ENCODE results near the gene NBDY.

Gene NBDY

DNA sequence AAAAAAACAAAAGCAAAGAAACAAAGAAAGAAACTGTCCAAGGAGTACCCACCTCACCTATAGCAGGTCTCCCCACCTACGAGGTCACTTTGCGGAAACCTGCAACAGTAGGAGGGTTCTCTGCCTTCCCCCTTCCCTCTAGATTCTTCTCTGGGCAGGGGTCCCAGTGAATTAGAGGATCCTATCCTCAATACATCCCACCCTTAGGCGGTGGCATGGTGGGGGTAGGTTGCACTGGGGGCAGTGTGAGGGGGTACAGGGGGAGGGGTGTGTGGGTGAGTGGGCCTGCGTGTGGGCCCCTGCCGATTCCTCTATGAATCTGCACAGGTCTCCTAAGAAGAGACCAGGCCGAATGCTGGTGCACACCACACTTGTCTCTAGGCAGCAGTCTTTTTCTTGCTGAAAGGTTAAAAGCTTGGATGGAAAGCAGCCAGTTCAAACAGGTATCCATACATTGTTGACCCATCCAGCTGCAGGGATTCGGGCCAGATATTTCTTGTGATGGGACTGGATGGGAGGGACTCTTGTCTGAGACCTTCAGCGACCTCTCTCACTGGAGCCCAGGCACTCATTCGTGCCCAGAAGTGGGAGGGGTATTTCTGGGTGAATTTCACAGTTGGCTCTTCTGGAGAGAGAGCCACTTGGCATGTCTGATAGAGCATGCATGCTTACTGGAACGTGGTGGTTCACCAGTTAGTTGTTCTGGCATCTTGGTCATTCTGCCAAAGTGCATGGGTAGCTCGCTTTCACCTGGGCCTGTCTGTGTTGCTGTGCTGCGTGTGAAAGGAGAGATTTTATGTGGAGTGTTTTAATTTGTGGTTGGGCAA is 65.6 kb downstream of the NBDY start:
- no peak for DNase-seq (ENCODE audit: low spot score)
- in situ Hi-C loops (cut with MboI; ENCODE audit: low sequenced_read_pairs, unreplicated experiment), result loop anchor here (25.0 kb wide), 2 partner anchors 193 to 1118 kb away; partner anchors contain the start of genes SPIN3 and ZXDA
- TF ChIP-seq, protein P1, sequence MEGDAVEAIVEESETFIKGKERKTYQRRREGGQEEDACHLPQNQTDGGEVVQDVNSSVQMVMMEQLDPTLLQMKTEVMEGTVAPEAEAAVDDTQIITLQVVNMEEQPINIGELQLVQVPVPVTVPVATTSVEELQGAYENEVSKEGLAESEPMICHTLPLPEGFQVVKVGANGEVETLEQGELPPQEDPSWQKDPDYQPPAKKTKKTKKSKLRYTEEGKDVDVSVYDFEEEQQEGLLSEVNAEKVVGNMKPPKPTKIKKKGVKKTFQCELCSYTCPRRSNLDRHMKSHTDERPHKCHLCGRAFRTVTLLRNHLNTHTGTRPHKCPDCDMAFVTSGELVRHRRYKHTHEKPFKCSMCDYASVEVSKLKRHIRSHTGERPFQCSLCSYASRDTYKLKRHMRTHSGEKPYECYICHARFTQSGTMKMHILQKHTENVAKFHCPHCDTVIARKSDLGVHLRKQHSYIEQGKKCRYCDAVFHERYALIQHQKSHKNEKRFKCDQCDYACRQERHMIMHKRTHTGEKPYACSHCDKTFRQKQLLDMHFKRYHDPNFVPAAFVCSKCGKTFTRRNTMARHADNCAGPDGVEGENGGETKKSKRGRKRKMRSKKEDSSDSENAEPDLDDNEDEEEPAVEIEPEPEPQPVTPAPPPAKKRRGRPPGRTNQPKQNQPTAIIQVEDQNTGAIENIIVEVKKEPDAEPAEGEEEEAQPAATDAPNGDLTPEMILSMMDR (IDR thresholded peaks at IDR 0.05; ENCODE audit: borderline replicate concordance, control extremely low read depth, extremely low read depth, insufficient read depth, missing control alignments), result no peak

DNA sequence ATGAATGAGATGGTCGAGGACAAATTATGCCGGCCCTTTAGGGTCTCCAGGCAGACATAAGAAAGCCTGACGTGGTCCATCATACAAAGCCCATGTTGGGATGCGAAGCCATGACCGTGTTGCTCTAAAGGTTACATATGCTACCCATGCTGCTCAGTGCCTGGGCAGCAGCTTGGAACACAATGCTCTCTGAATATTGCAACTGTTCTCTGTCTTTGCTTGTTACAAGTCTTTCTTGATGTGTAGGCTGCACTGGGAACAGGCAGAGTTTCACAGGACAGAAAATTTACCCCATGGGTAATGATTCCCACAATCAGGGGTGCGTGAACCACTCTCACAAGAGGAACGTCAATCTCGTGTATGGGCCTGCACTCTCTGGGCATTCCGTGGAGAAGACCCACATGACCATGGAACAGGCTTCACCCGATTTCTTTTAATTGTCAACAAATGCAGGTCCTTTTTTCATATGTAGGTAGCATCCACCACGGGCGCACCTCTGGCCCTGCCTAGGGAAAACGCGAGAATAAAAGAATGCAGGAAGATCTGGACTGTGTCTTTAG is 66.3 kb downstream of the NBDY start:
- DNase-seq (ENCODE audit: low spot score), result no peak
- in situ Hi-C loops (cut with MboI; ENCODE audit: low sequenced_read_pairs, unreplicated experiment), result loop anchor here (25.0 kb wide), 2 partner anchors 192 to 1117 kb away; partner anchors contain the start of genes SPIN3 and ZXDA
- TF ChIP-seq, protein P1 (IDR thresholded peaks at IDR 0.05; ENCODE audit: borderline replicate concordance, control extremely low read depth, extremely low read depth, insufficient read depth, missing control alignments), result no peak

DNA sequence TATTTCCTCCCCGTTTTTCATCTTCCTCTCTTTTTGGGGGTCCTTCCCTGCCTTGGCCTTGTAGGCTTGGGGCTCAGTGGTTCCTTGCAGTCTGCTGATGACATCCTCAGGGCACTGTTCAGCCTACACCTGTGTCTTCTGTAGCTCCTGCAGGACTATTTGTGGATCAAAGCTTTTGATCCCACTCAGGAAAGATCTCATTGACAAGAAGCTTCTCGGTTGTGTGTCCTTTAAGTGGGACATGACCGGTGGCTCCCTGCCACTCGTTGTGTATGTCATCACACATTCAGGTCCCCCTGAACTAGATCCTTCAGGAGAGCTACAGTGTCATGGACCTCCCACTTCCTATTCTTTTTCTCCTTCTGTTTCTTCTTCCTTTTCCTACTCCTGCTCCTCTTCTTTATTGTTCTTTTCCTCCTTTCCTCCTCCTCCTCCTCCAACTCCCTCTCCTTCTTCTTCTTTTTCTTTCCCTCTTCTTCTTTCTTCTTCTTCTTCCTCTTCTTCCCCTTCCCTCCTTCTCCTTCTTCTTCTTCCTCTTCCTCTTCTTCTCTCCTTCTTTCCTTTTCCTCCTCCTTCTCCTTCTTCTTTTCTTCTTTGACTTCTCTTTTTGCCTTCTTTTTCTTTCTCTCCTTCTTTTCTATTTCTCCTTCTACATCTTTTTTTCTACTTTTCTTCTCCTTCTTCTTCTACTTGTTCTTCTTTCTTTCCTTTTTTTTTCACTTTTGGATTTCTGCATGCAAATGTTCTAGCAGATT is 67.8 kb downstream of the NBDY start:
- in situ Hi-C loops (cut with MboI; ENCODE audit: low sequenced_read_pairs, unreplicated experiment), result loop anchor here (25.0 kb wide), 2 partner anchors 190 to 1115 kb away; partner anchors contain the start of genes SPIN3 and ZXDA
- TF ChIP-seq, protein P1 (IDR thresholded peaks at IDR 0.05; ENCODE audit: borderline replicate concordance, control extremely low read depth, extremely low read depth, insufficient read depth, missing control alignments), result no peak

DNA sequence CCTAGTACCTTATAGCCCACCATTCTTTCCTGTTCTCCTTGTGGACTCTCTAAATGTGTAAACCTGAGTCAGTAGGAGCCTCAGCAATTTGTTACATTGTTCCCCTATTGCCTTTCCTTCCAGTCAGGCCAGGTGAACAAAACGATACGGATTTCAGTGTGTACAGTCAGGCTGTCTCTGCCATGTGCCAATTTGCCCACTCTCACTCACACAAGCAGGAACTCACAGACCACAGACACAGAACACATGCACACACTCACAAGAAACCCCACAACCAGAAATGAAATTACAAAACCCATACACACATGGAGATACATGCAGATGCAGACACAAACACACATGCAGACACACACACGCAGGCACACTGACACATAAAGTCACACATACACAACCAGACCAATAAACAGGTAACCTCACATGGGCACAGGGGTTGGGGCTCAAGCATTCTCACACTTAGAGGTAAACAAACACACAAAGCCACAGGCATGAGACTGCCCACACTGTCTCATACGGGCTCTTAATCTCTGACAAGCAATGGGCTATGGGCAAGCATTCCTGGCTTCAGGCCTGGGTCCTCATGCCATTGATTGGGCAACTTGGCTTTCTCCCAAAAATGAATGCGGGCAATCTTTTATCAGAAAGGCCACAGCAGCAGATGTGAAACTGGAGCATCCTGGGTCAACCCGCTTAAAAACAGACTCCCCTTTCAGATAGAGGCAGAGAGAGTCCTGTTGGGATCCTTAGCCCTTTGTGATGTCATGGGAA is 68.7 kb downstream of the NBDY start:
- in situ Hi-C loops (cut with MboI; ENCODE audit: low sequenced_read_pairs, unreplicated experiment), result loop anchor here (25.0 kb wide), 2 partner anchors 190 to 1115 kb away; partner anchors contain the start of genes SPIN3 and ZXDA
- no peak for DNase-seq (ENCODE audit: low spot score)

More for the DNA sequence above, 67.8 kb downstream of the NBDY start:
- no peak for DNase-seq (ENCODE audit: low spot score)

DNA sequence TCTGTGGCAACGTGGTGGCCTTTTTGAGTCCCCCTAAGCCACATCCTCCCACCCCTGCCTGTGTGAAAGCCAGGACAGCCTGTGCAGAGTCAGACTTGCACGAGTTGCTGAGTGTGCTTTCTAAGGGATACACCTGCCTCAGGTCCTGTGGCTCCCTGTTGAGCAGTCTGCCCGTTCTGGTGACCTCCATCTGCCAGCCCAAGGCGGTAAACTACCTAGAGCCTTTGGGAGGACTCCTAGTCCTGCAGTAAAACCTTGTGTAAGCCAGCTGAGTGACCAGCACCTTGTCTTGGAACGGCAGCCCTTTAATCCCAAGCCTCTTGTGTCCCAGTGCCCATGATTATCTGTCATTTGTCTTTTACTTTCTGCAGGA is 69.3 kb downstream of the NBDY start:
- in situ Hi-C loops (cut with MboI; ENCODE audit: low sequenced_read_pairs, unreplicated experiment), result loop anchor here (25.0 kb wide), 2 partner anchors 189 to 1114 kb away; partner anchors contain the start of genes SPIN3 and ZXDA
- no peak for DNase-seq (ENCODE audit: low spot score)
- TF ChIP-seq, protein P1 (IDR thresholded peaks at IDR 0.05; ENCODE audit: borderline replicate concordance, control extremely low read depth, extremely low read depth, insufficient read depth, missing control alignments), result no peak

More for the DNA sequence above, 68.7 kb downstream of the NBDY start:
- TF ChIP-seq, protein P1 (IDR thresholded peaks at IDR 0.05; ENCODE audit: borderline replicate concordance, control extremely low read depth, extremely low read depth, insufficient read depth, missing control alignments), result no peak
